Stomach (tissue), 9 donors: Measurements from ENCODE around the gene MYT1. TPM values are rescaled to one million over a fixed set of nuclear protein-coding genes. Genes with fewer than 3 reads are reported as not detected.
"Not testable (repeated sequence)": the region's sequence is repeated elsewhere in the genome, so short reads cannot be mapped to it uniquely, and the experiment has no call there.

Experiments used
- DNase-seq, 2 donors: peaks; one replicate each; pipeline versions ENCODE4 v3.0.0 to v3.0.0-alpha.2; 2013 to 2019
- H3K27ac ChIP-seq, 5 donors: fragments of 200-600 bp in 4 of 5; sonication (generic) in 4 of 5; one replicate each; pipeline ENCODE4 v1.5.1; 2013 to 2019; ENCODE audit warnings: mild to moderate bottlenecking in 1 of 5, moderate library complexity in 1 of 5
- H3K27me3 ChIP-seq, 3 donors: fragments of 200-600 bp; sonication (generic); one replicate each; pipeline ENCODE4 v1.5.1; 2017 to 2019; ENCODE audit warnings: mixed run types in 1 of 3
- H3K36me3 ChIP-seq, 4 donors: fragments of 200-600 bp; sonication (generic); 1 replicate in 3 of 4; 2 replicates in 1 of 4; pipeline ENCODE4 v1.5.1; 2016 to 2019
- H3K4me1 ChIP-seq, 4 donors: fragments of 200-600 bp; sonication (generic); one replicate each; pipeline ENCODE4 v1.5.1; 2016 to 2019
- H3K4me3 ChIP-seq, 4 donors: fragments of 200-600 bp; sonication (generic) in 3 of 4; one replicate each; pipeline ENCODE4 v1.5.1; 2016 to 2019; ENCODE audit warnings: mild to moderate bottlenecking in 1 of 4
- H3K9me3 ChIP-seq, 4 donors: fragments of 200-600 bp; sonication (generic); one replicate each; pipeline ENCODE4 v1.5.1; 2016 to 2019
- EP300 ChIP-seq: sonication (generic); formaldehyde crosslinking; IDR thresholded peaks from one replicate; pipeline ENCODE4 v1.6.1; 2017; ENCODE audit warnings: antibody characterized with exemption
- POLR2A ChIP-seq, 4 donors: fragments of 450-650 bp; IDR thresholded peaks; one replicate each; pipeline ENCODE4 v1.6.1; 2016; ENCODE audit warnings: antibody characterized with exemption in 4 of 4, control low read depth in 2 of 4, mild to moderate bottlenecking in 1 of 4, moderate library complexity in 1 of 4
- POLR2AphosphoS5 ChIP-seq, 3 donors: sonication (generic); formaldehyde crosslinking; IDR thresholded peaks; one replicate each; pipeline ENCODE4 v1.6.1; 2016; ENCODE audit warnings: antibody characterized with exemption in 3 of 3
- WGBS, 5 donors: extraction: QIAGEN DNeasy Blood & Tissue Kit in 3 of 5; methylation state at CpG; one replicate each; pipeline versions ENCODE4 v1.1.5 to v1.1.7; 2013 to 2018; 5-methylcytosine and 5-hydroxymethylcytosine counted together
- intact Hi-C: fragments of 100-400 bp; cut with DNase I; formaldehyde crosslinking; loops from one replicate; pipeline ENCODE4 v1.15.1; 2023; ENCODE audit warnings: low total_unique reads
- polyA plus RNA-seq, 3 donors: library from polyadenylated mRNA; stranded (reverse); fragments of 200-250 nt; gene quantifications; one replicate each; pipeline ENCODE4 v1.2.3, GENCODE V29; 2013
- total RNA-seq, 5 donors: library from RNA; depleted of rRNA; stranded (reverse); fragments of >200 nt; gene quantifications; one replicate each; pipeline versions ENCODE4 v1.1.0 to v1.2.3, GENCODE V29; 2014 to 2016
- TF ChIP-seq, protein P1 (sequence below), 7 experiments: fragments of 450-650 bp in 4 of 7; fragments of 200-600 bp in 3 of 7; sonication (generic) in 3 of 7; IDR thresholded peaks; one replicate each; pipeline ENCODE4 v1.5.1; 2016 to 2019; ENCODE audit warnings: antibody characterized with exemption in 7 of 7, control low read depth in 2 of 7, mild to moderate bottlenecking in 1 of 7
- donor health status: healthy with polysubstance abuse.
- donor health status: Bipolar disorder and iron deficiency.
- donor health status: healthy.

Gene MYT1
- total and polyA plus RNA-seq, 8 donors: 0.08 to 0.55 (median 0.25) TPM; not detected in 5

DNA sequence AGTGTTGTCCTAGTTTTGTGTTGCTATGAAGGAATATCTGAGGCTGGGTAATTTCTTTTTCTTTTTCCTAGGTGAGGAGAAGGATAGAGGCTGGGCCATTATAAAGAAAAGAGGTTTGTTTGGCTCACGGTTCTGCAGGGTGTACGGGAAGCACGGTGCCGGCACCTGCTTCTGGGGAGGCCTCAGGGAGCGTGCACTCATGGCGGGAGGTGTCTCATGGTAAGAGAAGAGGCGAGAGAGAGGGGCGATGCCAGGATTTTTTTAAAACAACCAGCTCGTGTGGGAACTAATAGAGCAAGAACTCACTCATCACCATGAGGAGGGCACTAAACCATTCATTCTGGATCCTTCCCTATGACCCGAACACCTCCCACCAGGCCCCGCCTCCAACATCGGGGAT is 42.7 kb upstream of the MYT1 start:
- Histone ChIP-seq H3K27me3 (peaks cover 0 to 49% (median 16%) of the 10 kb centered on the region in 3 donors), H3K27ac (no peak overlapping the region), H3K36me3 (no peaks in the 10 kb centered on the region), H3K4me3 (no peak overlapping the region), H3K4me1 (peaks cover 0 to 12% (median 10%) of the 10 kb centered on the region in 4 donors), H3K9me3 (no peaks in the 10 kb centered on the region)
- DNase-seq: no peak
- 74 to 83% (median 82%) methylated on average over 12 of the region's 12 CpGs for WGBS, 5 donors
- TF ChIP-seq POLR2A (IDR thresholded peaks at IDR 0.05) (no peak), POLR2AphosphoS5 (IDR thresholded peaks at IDR 0.05) (no peak), EP300 (no peak)
- TF ChIP-seq, protein P1, sequence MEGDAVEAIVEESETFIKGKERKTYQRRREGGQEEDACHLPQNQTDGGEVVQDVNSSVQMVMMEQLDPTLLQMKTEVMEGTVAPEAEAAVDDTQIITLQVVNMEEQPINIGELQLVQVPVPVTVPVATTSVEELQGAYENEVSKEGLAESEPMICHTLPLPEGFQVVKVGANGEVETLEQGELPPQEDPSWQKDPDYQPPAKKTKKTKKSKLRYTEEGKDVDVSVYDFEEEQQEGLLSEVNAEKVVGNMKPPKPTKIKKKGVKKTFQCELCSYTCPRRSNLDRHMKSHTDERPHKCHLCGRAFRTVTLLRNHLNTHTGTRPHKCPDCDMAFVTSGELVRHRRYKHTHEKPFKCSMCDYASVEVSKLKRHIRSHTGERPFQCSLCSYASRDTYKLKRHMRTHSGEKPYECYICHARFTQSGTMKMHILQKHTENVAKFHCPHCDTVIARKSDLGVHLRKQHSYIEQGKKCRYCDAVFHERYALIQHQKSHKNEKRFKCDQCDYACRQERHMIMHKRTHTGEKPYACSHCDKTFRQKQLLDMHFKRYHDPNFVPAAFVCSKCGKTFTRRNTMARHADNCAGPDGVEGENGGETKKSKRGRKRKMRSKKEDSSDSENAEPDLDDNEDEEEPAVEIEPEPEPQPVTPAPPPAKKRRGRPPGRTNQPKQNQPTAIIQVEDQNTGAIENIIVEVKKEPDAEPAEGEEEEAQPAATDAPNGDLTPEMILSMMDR (IDR thresholded peaks at IDR 0.05): no peak
- intact Hi-C loops: no loop called here

DNA sequence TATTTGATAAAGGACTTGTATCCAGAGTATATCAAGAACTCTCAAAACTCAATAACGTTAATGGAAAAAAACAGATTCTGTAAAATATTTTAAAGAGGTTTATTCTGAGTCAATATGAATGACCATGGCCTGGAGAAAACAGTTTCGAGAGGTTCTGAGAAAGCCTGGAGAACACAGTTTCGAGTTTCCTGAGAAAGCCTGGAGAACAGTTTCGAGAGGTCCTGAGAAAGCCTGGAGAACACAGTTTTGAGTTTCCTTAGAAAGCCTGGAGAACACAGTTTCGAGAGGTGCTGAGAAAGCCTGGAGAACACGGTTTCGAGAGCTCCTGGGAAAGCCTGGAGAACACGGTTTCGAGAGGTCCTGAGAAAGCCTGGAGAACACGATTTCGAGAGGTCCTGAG is 41.3 kb upstream of the MYT1 start:
- WGBS, 5 donors: 79 to 87% (median 81%) methylated on average over 11 of the region's 11 CpGs
- H3K4me3 ChIP-seq, DNase-seq, H3K27ac ChIP-seq, H3K9me3 ChIP-seq, intact Hi-C loops, H3K36me3 ChIP-seq: not testable (repeated sequence)
- Histone ChIP-seq H3K27me3 (peaks cover 0 to 49% (median 16%) of the 10 kb centered on the region in 3 donors), H3K4me1 (peaks cover 0 to 12% (median 10%) of the 10 kb centered on the region in 4 donors)

- peaks cover 0 to 49% (median 16%) of the 10 kb centered on the region in 3 donors for H3K27me3 ChIP-seq
- H3K4me3 ChIP-seq, H3K9me3 ChIP-seq, H3K27ac ChIP-seq, DNase-seq, intact Hi-C loops, H3K36me3 ChIP-seq: not testable (repeated sequence)
- 80 to 89% (median 81%) methylated on average over 11 of the region's 11 CpGs for WGBS, 5 donors
- H3K4me1 ChIP-seq: peaks cover 0 to 12% (median 10%) of the 10 kb centered on the region in 4 donors
Measured at GRCh38 chr20:64123517-64123916, 40.7 kb upstream of the MYT1 start.

DNA sequence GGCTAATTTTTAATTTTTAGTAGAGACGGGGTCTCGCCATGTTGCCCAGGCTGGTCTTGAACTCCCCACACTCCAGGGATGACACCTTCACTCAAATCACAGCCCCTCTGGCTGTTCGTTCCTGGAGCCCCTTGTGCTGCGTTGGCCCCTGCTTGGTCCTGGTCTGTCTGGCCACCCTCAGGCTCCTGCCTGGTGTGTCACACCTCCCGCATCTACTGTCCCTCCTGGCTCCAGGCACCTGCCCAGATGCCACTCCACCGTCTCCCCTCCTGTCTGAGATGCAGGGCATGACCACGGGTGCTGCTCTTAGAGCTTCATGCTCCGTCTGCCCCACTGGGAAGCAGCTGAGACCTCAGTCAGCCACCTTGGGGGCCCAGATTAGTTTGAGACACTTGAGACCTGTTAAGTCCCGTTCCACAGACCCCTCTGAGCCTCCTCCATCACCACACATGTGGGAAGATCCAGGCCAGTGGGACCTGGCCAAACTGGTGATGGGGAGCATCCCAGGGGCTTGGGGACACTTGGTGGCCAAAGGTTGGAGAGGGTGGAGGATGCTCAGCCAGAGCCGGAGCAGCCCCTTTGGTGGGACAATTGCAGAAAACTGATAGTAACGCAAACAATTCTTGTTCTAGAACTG is 35.0 kb upstream of the MYT1 start:
- TF ChIP-seq POLR2AphosphoS5 (IDR thresholded peaks at IDR 0.05): no peak
- TF ChIP-seq, protein P1 (IDR thresholded peaks at IDR 0.05): no peak
- no peak for TF ChIP-seq EP300
- TF ChIP-seq POLR2A (IDR thresholded peaks at IDR 0.05): no peak
- H3K27ac ChIP-seq: no peak overlapping the region
- DNase-seq: no peak
- peaks cover 0 to 32% (median 7%) of the 10 kb centered on the region in 3 donors for H3K27me3 ChIP-seq
- 78 to 89% (median 79%) methylated on average over 10 to 11 of the region's 11 CpGs for WGBS, 5 donors
- no peaks in the 10 kb centered on the region for H3K36me3 ChIP-seq
- H3K9me3 ChIP-seq: no peaks in the 10 kb centered on the region
- H3K4me1 ChIP-seq: no peaks in the 10 kb centered on the region
- H3K4me3 ChIP-seq: no peak overlapping the region
- intact Hi-C loops: no loop called here

DNA sequence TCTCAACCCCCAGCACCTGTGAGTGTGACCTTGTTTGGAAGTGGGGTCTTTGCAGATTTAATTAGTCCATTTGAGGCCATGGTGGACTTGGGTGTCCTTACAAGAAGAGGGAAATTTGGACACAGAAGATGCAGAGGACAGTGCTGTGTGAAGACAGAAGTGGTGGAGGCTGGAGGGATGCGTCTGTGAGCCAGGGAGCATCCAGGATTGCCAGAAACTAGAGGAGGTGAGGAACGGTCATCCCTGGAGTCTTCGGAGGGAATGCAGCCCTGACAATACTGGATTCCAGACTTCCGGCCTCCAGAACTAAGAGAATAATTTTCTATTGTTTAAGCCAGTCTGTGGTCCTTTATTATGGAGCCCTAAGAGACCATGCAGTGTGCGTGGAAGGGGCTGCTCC is 34.0 kb upstream of the MYT1 start:
- no peak for DNase-seq
- Histone ChIP-seq H3K9me3 (no peaks in the 10 kb centered on the region), H3K4me1 (no peaks in the 10 kb centered on the region), H3K36me3 (no peaks in the 10 kb centered on the region), H3K27me3 (peaks cover 0 to 27% (median 7%) of the 10 kb centered on the region in 3 donors), H3K4me3 (no peak overlapping the region), H3K27ac (no peak overlapping the region)
- 62 to 73% (median 72%) methylated on average over 5 of the region's 5 CpGs for WGBS, 5 donors
- no peak for TF ChIP-seq POLR2AphosphoS5 (IDR thresholded peaks at IDR 0.05)
- intact Hi-C loops: no loop called here

- TF ChIP-seq POLR2AphosphoS5 (IDR thresholded peaks at IDR 0.05) (no peak), EP300 (no peak)
- TF ChIP-seq, protein P1 (IDR thresholded peaks at IDR 0.05): no peak
- no peak overlapping the region for H3K4me3 ChIP-seq
- H3K9me3 ChIP-seq: no peaks in the 10 kb centered on the region
- DNase-seq: no peak
- H3K27me3 ChIP-seq: peaks cover 0 to 27% (median 7%) of the 10 kb centered on the region in 3 donors
- H3K4me1 ChIP-seq: no peaks in the 10 kb centered on the region
- no peaks in the 10 kb centered on the region for H3K36me3 ChIP-seq
- 79 to 85% (median 82%) methylated on average over 10 of the region's 10 CpGs for WGBS, 5 donors
- no peak overlapping the region for H3K27ac ChIP-seq
- intact Hi-C loops: no loop called here
Measured at GRCh38 chr20:64130876-64131275, 33.4 kb upstream of the MYT1 start.
